Stimulated activated CD8-positive, alpha-beta memory T cell treated with anti-CD3 and anti-CD28 coated beads, Interleukin-12 subunit alpha, Interleukin-12 subunit beta, amount 100 ng/mL, for 4 hours (primary cell): ENCODE data around the gene SPINDOC.
"Not testable (repeated sequence)": the region's sequence is repeated elsewhere in the genome, so short reads cannot be mapped to it uniquely, and the experiment has no call there.

ENCODE experiments used
- DNase-seq: peaks from one replicate; pipeline ENCODE4 v3.0.0-alpha.2; 2020; ENCODE audit warnings: low read depth

SPINDOC gene

DNA sequence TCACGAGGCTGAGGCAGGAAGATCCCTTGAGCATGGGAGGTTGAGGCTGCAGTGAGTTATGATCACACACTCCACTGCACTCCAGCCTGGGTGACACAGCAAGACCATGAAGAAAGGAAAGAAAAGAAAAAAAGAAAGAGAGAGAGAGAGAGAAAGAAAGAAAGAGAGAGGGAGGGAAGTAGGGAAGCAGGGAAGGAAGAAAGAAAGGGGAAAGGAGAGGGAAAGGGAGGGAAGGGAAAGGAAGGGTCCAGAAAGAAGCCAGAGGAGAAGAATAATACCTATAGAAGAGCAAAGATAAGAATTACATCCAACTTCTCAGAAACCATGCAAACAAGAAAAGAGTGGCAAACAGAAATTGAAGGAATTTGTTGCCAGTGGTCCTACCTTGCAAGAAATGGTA, 27.4 kb upstream of the SPINDOC start:
- no peak for DNase-seq

DNA sequence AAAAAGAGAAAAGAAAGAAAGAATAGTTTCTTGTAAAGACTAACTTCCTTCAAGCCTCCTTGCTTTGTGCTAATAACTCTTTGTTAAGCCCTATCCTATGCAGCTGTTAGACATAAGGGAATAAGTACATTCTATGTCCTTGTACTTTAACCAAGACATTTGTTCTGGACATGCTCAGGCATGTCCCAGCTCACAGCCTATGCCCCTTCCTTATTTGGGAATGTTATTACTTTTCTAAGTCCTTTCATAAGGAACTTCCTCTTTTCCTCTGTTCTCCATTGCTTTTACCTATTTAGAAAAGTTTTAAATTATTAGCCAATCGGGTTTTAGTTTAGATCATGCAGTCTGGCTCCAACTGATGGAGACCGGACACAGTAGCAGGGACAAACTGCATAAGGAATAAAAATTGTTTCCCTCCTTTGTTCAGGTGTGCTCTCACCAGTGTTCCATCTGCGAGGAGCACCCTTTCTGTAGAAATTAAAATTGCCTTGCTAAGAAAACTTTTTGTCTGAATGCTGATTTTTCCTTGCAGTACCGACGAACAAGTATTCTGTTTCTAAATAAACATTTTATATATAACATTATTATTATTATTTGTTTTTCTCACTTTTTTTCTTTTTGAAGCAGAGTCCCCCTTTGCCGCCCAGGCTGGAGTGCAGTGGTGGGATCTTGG, 21.6 kb upstream of the SPINDOC start:
- DNase-seq: no peak

DNA sequence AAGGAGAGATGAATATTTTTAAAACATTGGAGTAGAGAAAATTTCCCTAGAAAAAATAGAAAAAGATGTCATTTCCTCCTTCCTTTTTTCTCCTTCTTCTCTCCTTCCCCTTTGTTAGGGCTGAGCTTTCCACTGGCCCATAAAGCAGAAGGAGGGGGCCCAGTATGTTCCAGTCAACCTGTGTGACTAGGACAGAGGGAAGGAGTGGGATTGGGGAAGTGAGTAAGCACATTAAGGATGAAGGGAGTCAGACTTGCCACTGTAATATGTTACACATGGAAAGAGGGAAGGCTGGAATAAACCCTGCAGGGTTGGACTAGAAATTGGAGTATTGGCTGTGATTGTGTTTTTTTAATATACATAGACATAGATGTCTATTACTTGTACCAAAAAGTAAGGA, 20.1 kb upstream of the SPINDOC start:
- DNase-seq: no peak

DNA sequence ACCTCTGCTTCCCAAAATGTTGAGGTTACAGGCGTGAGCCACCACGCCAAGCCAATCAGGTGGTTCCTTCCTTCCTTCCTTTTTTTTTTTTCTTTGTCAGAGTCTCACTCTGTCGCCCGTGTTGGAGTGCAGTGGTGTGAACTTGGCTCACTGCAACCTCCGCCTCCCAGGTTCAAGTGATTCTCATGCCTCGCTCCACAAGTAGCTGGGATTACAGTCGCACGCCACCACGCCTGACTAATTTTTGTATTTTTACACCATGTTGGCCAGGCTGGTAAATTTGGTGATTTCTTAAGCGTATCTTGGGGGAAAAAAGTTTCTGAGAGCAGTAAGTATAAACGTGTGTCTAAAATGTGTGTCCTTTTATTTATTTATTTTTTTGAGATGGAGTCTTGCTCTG, 18.2 kb upstream of the SPINDOC start:
- no peak for DNase-seq

DNA sequence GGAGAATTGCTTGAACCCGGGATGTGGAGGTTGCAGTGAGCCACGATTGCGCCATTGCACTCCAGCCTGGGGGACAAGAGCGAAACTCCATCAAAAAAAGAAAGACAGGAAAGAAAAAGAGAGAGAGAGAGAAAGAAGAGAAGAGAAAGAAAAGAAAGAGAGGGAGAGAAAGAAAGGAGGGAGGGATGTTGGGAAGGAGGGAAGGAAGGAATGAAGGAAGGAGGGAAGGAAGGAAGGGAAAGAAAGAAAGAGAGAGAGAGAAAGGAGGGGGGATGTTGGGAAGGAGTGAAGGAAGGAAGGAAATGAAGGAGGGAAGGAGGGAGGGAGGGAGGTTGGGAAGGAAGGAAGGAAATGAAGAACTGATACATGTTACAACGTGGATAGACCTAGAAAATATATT, 12.3 kb upstream of the SPINDOC start:
- no peak for DNase-seq

DNA sequence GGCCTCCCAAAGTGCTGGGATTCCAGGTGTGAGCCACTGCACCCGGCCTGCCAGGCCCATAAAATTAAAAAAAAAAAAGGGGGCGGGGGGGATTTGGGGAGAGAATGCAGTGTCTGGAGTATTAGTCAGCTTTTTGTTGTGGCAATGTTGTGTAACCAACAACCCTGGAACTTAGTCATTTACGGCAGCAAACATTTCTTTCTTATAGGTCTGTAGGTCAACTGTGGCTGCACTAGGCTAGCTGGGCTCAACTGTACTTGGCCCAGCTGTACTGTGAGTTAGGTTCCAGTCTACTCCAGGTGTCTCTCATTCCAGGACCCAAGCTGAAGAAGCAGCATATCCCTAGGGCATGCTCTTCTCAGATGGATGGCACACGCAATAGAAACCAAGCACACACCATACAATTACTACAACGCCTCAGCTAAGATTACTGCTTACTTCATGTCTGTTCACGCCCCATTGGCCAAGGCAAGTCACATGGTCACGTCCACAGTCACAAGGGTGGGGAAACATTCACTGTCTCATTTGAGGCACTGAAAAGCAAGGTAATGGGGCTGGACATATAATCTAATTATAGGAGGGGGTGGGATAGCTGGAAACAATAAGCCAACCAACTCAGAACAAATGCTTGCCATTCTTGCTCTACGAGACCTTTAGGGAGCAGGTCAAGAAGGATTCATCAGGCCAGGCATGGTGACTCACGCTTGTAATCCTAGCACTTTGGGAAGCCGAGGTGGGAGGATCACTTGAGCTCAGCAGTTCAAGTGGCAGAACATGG, 10.4 kb upstream of the SPINDOC start:
- DNase-seq: no peak

DNA sequence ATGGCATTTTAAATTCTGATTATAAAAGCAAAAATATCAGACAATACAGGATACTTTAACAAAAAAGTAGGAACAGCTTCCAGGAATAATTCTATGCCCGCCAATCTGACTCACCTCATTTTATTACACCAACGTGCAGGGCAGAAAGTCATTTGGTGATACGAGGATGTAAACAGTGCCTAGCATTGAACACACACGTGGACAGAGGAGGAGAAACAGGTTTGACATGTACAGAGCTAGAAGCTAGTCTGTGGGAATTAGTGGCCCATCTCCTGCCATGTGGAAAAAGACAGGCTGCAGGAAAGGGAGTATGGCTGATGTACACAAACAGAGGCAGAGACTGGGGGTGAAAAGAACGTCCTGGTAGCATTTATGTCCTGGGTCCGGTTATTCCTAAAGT, 9.0 kb upstream of the SPINDOC start:
- DNase-seq: no peak

DNA sequence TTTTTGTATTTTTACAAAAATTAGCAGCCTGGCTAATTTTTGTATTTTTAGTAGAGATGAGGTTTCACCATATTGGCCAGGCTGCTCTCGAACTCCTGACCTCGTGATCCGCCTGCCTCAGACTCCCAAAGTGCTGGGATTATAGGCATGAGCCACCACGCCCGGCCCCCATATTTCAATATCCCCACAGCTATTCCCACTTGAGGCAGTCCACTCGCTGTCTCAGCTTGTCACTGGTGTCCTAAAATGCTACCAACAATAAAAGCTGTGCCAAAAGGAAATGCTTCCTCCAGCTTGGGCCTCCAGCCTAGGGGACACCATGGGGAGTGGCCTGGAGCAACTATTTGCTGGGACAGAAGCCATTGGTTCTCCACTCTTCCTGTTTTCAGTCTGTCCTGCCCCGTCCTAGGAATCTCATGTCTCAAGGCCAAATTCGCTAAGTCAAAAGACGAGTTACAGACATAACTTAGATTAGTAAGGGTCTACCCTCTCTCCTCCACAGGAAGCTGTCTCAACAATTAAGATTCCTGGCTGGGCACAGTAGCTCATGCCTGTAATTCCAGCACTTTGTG, 7.3 kb upstream of the SPINDOC start:
- DNase-seq: no peak

DNA sequence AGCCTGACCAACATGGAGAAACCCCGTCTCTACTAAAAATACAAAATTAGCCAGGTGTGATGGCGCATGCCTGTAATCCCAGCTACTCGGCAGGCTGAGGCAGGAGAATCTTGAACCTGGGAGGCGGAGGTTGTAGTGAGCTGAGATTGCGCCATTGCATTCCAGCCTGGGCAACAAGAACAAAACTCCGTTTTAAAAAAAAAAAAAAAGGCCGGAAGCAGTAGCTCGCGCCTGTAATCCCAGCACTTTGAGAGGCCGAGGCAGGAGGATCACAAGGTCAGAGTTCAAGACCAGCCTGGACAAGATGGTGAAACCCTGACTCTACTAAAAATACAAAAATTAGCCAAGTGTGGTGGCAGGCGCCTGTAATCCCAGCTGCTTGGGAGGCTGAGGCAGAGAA, 2.9 kb upstream of the SPINDOC start:
- not testable (repeated sequence) for DNase-seq

DNA sequence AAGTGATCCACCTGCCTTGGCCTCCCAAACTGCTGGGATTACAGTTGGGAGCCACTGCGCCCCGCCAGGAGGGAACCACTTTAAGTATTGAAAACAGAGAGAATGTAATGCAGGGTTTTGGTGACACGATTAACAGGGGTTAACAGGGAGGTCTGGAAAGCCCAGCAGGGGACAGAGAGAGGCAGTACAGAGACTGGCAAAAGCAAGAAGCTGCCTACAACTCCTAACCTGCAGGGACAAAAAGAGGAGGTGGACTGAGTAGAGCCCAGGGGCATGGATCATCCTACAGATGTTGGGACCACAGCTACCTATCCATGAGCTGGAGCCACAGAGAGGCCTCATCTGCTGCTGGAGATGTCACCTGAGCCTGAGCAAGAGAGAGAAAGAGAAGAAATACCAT, 1.7 kb upstream of the SPINDOC start:
- DNase-seq: no peak

DNA sequence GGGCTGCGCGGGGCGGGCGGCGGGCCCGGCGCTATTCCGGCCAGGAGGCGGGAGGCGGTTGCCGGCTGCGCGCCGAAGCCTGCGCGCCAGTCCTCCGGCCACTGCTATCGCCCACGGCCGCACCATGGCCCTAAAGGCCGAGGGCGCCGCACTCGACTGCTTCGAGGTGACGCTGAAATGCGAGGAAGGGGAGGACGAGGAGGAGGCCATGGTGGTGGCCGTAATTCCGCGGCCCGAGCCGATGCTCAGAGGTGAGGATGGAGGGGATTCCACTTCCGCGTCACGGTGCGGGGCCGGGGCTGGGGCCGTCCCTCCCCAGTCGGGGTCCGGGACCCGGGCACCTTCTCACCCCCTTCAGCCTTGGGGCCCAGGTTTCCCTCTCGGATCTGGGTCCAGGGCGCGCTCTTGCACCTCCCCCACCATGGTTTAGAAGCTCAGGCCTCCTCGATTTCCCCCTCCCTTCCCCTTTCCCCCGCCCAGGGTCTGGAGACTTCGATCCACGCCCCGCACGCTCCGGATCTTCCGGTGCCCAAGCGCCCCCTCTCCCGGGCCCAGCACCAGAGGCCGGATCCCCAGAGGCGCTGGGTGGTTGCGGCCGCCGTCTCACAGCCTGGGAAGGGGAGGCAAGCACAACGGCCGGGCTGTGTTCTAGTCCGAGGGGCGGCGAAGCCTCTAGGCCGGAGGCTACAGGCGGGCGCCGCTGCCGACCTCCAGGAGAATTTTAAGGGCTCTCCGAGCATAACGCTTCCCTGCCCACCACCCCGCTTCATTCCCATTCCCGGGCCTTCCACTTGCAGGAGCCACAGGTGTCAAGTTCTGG, 517 bp downstream of the SPINDOC start:
- no peak for DNase-seq

DNA sequence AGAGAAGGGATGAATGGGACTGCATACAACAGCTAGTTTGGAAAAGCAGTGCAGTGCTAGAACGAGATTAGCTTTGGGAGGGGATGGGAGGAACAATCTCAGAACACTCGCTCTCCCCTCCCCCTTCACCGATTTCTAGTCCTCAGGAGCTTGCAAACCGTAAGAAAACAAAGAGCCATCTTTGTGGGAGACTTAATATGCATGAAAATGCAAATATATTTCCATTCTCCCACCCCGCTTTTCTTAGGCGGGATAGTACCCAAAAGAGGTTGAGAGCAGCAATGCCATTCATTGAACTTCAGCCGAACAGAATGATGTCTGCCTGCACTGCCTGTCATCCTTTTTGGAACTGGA, 1.1 kb downstream of the SPINDOC start:
- DNase-seq: no peak

DNA sequence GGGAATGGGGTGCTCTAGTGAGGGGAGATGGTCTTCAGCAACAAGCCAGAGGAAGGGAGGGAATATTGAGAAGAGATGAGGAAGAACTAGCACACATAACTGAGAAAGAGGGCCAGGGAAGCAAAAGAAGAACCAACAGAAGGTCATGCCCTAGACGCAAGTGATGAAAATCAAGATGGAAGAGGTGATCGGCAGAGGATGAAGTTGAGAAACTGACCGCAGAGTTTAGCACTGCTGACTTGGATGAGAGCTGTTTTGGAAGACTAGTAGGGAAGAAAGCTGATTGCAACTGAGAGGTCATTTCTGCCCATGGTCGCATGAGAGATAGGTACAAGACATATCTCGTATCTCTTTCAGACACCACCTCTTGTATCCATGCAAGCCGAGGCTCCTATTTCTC, 2.9 kb downstream of the SPINDOC start:
- DNase-seq: no peak

DNA sequence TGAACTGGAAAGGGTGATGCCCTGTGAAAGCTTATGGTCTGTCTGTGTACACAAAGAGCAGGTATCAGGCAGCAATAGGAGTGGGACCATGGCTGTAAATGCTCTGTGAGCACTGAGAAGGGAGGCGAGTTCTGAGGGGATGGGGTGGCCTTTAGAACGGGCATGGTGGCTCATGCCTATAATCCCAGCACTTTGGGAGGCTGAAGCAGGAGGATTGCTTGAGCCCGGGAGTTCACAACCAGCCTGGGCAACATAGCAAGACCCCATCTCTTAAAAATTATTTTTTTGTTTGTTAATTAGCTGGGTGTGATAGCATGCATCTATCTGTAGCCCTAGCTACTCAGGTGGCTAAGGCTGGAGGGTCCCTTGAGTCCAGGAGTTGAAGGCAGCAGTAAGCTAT, 3.5 kb downstream of the SPINDOC start:
- no peak for DNase-seq

DNA sequence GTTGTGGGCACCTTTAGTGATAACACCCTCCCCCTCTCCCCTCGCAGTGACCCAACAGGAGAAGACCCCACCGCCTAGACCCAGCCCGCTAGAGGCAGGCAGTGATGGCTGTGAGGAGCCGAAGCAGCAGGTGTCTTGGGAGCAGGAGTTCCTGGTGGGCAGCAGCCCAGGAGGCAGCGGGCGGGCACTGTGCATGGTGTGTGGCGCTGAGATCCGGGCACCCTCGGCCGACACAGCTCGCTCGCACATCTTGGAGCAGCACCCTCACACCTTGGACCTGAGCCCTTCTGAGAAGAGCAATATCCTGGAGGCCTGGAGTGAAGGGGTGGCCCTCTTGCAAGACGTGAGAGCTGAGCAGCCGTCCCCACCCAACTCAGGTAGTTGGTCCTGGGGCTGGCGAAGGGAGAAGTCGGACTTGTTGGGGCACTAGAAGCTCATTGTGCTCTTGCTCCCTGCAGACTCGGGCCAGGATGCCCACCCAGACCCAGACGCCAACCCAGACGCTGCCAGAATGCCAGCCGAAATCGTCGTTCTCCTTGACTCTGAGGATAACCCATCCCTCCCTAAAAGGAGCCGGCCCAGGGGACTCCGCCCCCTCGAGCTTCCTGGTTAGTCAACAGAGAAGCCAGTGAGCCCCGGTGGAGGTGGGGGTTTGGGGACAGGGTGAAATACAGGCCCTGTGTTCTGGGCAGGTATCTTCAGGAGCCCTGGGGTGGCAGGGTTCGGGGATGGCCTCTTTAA, 4.7 kb downstream of the SPINDOC start:
- no peak for DNase-seq

DNA sequence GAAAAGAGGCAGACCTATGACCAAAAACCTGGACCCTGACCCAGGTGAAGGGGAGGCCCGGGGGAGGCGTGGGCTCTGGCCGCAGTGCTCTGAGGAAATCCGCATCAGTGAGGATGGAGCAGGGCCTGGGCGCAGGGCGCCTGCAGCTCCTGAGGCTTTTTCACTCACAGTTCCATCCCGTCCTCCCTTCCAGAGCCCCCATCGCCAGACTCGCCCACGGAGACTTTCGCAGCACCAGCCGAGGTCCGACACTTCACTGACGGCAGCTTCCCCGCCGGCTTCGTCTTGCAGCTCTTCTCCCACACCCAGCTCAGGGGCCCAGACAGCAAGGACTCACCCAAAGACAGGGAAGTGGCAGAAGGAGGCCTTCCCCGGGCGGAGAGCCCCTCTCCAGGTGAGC, 5.4 kb downstream of the SPINDOC start:
- DNase-seq: no peak

DNA sequence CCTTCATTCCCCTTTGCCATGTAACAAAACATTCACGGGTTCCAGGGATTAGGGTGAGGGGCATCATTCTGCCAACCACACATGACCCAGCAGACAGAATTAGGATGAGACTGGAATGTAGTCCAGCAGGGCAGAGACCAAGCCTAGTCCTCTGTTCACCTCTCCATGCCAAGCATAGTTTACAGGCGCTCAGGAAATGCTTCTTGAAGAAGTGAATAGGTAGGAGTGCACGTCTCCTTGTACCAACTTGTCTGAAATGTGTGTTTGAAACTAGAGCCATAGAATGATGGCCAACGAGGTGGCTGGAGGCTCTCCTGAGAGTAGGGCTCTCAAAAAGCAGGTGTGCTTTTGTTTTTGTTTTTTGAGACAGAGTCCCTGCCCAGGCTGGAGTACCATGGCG, 8.2 kb downstream of the SPINDOC start:
- DNase-seq: no peak

DNA sequence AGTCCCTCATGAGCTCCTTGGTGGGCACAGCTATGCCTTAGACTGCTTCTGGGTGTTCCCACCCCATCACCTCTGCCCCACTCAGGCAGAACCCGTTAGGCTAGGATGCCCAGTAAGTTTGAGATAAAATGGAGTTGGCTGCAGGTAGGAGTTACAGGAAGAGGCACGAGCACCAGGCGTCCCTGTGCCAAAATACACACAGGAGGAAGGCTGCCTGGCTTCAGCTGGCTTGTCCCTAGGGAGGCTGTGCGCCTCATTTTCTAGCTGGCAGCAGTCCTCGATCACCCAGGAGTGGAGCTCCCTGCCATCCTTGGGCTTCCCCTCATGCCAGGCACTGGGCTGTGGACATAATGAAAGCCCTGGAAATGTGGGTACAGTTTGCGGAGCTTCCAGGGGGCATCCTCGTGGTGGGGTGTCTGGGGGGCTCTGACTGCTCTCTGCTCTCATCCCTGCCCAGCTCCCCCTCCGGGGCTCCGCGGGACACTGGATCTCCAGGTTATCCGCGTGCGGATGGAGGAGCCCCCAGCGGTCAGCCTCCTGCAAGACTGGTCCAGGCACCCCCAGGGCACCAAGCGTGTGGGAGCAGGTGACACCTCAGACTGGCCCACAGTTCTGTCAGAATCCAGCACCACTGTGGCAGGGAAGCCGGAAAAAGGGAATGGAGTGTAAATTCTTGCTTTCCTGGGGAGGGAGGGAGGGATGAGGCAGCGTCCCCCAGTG, 13.4 kb downstream of the SPINDOC start:
- DNase-seq: no peak

DNA sequence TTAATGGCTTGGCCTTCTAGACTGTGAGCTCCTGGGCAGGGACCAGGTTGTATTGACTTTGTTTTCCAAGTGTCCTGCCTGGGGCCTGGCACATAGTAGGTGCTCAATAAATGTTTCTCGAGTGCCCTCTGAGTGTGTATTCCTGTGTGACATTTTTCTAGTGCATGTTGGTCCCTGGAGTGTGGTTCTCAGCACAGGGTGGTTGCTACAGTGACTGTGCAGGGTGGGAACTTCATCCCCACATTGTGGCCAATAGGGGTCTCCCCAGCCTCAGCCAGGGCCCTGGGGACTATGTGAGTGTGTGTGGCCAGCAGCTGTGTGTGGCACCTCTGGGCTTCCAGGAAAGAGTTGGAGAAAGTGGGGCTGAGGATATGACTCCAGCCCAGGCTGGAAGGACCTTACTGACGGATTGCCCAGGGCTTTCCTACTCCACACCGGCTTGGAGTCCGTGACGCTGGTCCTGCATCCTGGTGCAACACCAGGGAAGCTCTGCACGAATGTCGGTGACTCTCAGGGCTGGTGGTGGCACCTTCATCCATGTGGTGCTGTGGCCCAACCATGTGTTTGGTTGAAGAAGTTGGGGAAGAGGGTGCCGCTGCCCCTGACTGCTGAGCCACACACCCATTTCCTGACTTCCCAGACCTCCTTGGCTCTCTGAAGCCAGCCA, 16.7 kb downstream of the SPINDOC start:
- DNase-seq: no peak

DNA sequence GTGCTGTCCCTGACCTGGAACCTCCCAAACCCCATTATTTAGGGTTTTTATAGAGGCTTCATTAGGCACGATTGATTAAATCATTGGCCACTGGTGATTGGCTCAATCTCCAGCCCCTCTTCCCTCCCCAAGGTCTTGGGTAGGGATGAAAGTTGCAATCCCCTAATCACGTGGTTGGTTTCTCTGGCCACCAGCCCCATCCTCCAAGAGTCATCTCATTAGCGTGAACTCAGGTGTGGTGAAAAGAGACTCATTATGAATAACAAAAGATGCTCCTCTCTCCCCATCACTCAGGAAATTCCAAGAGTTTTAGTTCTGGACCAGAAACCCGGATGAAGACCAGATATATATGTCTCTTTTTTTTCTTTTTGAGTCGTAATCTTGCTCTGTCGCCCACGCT, 18.1 kb downstream of the SPINDOC start:
- no peak for DNase-seq

DNA sequence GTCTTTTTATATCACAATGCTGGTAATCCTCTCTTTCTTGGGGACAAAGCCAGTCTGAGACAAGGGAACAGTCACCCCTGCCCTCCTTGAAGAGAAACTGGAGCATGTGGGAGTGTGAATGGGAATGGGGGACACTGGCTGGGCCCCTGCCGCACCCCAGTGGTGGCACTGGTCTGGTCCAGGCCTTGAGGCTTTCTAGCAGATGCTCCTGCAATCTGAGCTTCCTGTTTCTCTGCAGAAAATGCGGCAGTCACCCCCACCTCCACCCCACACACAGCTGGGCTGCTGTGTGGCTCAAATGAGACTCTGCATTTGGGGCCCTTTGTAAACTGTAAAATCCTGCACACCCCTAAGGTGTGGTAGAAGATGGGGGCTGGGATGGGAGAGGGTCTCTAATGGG, 19.1 kb downstream of the SPINDOC start:
- no peak for DNase-seq
